HG03135 (cell line): Measurements from ENCODE around the gene ODAM.
"Not testable (repeated sequence)": the region's sequence is repeated elsewhere in the genome, so short reads cannot be mapped to it uniquely, and the experiment has no call there.

Experiments
- ATAC-seq: cut with Tn5 transposase; IDR thresholded peaks from one replicate; pipeline ENCODE4 v1.9.1; 2021; ENCODE audit warnings: mild to moderate bottlenecking, moderate library complexity; ENCODE audit not compliant: unreplicated experiment

ODAM gene

DNA sequence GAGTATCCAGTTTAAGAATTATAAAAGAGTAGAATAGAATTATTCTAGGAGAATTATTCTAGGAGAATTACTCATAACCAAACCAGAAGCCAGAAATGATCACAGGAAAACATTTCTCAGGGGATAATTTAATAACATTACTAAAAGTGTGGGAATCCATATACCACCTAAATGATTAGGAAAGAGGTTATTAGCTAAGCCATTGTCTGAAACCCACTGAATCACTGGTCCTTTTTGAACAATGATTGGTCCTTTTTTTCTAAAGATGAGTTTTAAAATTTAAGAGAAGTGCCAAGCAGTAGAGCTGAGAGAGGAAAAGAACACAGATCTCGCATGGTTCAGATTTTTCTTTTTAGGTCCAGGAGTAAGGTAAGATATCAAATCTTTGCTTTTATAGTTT lies at the start of gene ODAM:
TSS of gene ODAM (plus strand) at position 301 of the 400 bp plus-strand sequence. CDS start 819 bp downstream, outside the sequence.
- ATAC-seq = no peak

DNA sequence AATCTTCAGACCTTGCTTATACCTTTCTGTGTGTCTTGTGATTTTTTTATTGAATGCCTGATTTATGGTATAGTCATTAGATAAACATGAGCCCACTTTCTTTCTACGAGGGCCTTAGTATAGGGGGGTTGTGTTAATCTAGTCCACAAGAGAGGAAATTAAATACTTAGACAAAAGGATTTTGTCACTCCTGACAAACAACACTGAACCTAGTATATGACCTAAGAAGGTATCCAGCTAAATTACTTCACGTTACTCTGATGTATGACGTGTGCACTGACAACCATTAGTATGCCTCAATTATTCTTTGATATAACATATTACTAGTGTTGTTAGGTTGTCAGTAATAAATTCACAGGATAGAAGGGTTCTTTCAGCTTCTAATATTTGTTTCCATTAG lies 44.3 kb upstream of the ODAM start:
- ATAC-seq = no peak

DNA sequence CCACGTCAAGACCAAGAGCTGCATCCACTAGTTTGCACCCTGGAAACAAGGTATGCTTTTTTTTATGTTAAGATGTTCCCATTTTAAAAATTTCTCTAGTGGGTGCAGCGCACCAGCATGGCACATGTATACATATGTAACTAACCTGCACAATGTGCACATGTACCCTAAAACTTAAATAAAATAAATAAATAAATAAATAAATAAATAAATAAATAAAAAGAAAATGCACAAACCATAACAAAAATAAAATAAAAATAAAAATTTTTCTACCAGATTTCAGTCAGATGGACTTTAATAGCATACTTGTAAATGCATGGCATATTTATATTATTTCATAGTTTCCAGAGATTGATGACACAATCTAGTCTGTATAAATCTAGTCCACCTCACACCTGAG lies 43.4 kb upstream of the ODAM start:
- ATAC-seq = no peak

DNA sequence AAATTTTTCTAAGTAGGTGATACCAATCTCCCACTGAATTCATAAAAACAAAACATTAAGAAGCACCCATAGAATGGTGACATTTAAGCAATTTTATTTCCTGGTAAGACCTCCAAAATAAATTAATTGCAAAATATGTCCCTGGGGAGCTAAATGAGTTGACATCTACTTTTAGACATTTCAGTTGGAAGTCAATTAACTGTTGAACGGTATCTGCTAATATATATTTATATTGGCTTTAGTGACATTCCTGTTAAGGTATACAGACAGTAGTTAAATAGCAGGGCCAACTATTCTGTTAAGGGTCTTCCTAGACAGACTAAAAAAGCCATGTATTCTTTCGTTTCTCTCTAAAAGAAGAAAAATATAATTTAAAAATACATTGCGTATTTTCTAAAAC lies 41.6 kb upstream of the ODAM start, which contains the start of gene PRR27:
TSS of gene PRR27 (plus strand) at position 301 of the 400 bp plus-strand sequence. CDS start 139 bp downstream, outside the sequence.
- ATAC-seq = no peak

DNA sequence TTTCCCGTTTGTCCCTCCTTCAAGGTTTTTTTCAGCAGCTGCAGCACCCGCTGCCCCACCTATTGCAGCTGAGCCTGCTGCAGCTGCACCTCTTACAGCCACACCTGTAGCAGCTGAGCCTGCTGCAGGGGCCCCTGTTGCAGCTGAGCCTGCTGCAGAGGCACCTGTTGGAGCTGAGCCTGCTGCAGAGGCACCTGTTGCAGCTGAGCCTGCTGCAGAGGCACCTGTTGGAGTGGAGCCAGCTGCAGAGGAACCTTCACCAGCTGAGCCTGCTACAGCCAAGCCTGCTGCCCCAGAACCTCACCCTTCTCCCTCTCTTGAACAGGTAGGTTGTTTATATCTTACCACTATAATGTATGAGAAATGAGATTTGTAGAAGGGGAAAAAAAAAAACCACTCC lies 36.9 kb upstream of the ODAM start:
- ATAC-seq = no peak

DNA sequence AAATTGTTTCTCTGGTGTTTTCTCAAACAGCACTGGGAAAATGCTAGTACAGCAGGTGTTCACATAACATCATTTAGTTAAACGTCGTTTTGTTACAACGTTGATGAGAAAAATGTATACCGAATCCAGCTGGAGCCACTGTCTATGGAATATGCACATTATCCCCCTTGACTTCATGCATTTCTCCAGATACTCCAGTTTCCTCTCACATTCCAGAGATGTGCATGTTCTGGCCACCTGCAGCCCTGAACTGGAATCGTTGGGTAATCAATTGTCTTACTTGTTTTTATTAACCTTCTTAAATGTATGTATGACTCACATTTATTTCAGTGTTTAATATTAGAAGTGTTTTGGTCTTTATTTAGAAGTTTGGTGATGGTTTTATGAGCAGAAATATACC lies 18.4 kb upstream of the ODAM start:
- ATAC-seq = no peak

DNA sequence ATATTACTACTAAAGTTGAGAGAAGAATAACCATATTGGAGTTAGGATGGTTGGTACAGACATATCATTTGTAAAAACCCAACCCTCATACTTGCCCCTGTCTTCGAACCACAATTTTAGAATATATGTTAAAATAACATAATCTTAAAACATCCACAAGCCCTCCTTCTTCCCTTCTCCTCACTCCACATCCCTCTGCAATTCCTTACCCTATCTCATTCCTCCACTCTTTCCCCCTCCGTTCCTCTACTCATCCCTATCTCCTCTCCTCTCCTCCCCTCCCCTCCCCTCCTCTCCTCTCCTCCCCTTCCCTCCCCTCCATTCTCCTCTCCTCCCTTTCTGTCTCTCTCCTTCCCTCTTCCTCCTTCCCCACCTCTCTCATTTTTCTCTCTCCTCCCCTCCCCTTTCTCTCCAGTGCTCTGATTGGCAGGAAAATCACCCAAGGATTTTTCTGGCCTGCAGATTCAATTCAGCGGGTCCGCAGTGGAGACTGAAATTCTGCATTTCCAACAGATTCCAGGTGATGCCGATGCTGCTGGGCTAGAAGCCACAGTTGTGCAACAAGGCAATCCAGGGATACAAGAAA lies 17.4 kb upstream of the ODAM start:
- no peak for ATAC-seq

DNA sequence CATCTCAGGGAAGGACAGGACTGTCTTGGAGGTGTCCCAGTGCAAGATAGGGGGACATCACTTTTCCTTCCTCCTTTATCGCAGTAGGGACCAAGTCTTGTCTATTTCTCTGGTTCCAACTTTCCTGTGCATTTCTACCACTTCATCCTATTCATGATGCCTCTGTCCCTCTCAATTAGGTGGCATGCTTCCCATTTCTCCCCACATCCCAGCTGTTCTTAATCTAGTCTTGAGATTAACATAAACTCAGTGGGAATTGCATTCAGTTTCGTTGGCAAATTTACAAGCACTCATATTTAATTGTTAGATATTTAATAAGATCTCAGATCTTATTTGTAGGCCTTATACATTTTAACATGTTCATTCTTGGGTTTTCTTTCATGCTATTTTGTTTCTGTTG lies 15.7 kb upstream of the ODAM start:
- no peak for ATAC-seq

GRCh38 chr4:70181864-70182263 lies 13.7 kb upstream of the ODAM start:
- no peak for ATAC-seq

GRCh38 chr4:70182517-70183167 lies 12.9 kb upstream of the ODAM start:
- ATAC-seq = no peak

DNA sequence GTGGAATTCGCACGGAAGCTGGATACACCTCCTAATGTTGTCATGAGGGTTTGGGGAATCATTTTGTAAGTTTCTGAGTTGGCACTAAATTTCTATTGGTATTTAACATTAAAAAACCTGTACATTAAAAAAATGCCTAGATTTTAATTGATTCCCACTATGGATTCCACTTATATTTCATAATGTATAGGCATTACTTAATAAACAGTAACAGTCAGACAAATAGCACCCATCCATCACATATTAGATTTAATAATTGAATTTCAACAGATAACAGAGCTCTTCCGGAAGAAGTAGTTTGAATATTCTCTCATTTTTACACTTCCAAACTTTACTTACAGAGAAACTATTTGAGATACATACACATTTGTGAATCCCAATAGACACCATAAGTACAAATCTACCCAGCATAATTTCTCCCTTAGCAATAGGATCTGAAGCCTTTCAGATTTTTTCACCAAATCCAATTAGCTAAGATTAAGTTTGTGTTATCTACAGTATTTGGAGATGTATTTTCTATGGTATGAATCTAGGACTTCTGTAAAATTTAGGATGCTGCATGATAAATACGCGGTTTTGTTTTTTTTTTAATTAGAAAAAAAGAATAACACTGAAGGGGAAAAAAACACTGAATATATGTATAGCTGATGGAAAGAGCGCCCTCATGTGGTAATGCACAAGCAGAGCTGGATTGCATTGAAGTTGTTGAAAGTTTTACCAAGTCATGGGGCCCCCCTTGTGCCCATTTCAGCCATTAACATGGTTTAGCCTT lies 12.2 kb upstream of the ODAM start:
- ATAC-seq = peak; percentile 65

DNA sequence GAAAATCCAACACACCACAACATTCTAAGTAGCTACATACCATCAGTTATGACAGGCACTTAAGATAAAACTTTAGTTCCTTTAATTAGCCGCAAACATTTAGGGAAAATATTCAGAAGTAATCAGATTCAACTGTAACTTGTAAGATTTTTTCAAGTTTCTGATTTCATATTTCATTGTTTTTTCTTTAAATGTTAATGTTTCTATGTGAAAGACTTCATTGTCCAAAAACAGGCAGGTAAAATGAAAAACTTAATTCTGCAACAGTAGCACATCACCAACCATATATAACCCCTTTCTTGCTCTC lies 11.6 kb upstream of the ODAM start:
- no peak for ATAC-seq

DNA sequence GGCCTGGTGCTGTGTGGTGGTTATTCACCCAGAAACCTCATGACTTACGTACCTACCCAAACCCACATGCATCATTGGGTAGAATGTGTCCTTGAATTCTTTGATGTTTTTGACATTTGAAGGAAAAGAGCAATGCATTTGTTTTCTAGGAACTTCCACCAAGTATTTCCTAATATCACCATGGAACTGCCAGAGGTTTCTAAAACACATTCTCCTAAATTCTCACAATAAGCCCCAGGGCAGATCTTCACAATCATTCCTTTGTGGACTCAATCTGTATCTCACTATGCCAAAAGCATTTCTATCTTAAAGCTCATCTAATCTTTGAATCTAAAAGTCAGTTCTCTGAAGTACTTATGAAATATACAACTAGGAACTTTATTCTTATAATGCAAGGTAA lies 8.3 kb upstream of the ODAM start:
- ATAC-seq = no peak

DNA sequence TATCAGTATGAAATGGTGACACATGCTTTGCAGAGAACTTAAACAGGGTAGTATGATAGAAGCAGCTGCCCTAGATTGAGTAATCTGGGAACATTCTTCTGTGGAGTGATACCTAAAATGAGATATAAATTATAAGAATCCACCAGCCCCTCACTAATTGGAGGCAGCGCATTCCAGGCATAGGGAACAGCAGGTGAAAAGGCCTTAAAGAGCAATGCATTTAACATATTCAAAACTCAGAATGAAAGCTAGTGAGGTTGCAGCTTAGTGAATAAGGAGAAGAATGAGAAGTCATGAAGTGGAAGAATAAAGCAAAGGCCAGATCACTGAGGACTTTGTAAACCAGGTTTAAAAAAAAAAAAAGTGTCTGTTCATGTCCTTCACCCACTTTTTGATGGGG lies 4.9 kb upstream of the ODAM start:
- ATAC-seq = no peak

- ATAC-seq = no peak
Observed at GRCh38 chr4:70191647-70192046, 3.9 kb upstream of the ODAM start.

DNA sequence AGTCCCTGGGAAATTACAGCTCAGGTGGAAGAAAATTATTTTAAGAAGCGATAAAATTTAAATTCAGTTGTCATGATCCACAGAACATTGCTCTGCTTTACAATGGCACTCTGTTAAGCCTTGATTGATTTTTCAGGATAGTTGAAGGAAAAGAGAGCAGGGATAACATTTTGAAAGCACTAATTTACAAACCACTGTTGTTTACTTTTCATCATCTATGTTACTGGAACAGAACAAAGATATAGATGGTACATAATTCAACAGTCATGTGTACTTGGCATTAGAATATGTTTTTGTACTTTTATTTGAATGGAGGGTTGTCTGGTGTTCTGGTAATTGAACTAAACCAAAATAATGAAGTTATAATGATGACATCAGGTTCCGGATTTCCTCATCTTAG lies 2.6 kb upstream of the ODAM start:
- ATAC-seq = no peak

- no peak for ATAC-seq
Observed at GRCh38 chr4:70196857-70197256, 1.3 kb downstream of the ODAM start.

GRCh38 chr4:70197842-70198241 lies 2.3 kb downstream of the ODAM start:
- no peak for ATAC-seq

- no peak for ATAC-seq
Observed at GRCh38 chr4:70203601-70204000, 8.1 kb downstream of the ODAM start.

DNA sequence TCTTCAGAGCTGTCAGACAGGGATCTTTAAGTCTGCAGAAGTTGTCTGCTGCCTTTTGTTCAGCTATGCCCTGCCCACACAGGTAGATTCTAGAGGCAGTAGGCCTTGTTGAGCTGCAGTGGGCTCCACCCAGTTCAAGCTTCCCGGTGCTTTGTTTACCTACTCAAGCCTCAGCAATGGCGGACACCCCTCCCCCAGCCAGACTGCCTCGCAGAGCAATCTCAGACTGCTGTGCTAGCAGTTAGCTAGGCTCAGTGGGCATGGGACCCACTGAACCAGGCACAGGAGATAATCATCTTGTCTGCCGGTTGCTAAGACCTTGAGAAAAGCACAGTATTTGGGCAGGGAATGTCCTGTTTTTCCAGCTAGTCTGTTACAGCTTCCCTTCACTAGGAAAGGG lies 17.2 kb downstream of the ODAM start:
- ATAC-seq = not testable (repeated sequence)

DNA sequence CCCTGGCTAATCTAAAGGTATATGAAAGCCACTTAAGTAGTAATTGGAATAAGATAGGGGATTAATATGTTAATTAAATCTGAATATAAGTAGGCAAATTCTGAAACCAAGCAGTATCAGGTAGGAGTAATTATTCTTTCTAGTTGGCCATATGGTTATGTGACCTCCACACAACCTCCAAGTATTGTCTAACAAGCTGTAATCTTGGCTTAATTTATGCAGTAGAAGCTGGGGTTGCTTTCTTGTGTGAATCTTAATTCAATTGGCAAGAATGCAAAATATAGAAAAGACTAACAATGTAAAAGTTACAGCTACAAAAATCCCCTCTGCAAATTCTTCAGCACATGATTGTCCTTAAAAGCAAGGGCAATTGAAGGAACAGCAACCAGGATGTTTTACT lies 20.6 kb downstream of the ODAM start:
- ATAC-seq = not testable (repeated sequence)

GRCh38 chr4:70216550-70216949 lies 21.0 kb downstream of the ODAM start:
- ATAC-seq = not testable (repeated sequence)
